PC-9 (cell line): Measurements from ENCODE around the gene CAPN15.

Experiments
- CTCF ChIP-seq: fragments of 200-600 bp; sonication (generic); conservative IDR thresholded peaks from 2 replicates; pipeline ENCODE4 v1.6.1; 2017; ENCODE audit warnings: mixed run types, antibody characterized with exemption, mild to moderate bottlenecking, moderate library complexity
- EZH2 ChIP-seq: fragments of 200-600 bp; sonication (generic); IDR thresholded peaks from 2 replicates; pipeline ENCODE4 v1.8.0; 2017; ENCODE audit warnings: antibody characterized with exemption, low read depth

- TF ChIP-seq CTCF: no peak
- no peak for TF ChIP-seq EZH2
Observed at GRCh38 chr16:578232-578869, 50.8 kb downstream of the CAPN15 start.
